K562 (cell line): ENCODE results near the gene SHROOM3. TPM values are rescaled to one million over a fixed set of nuclear protein-coding genes. Genes with fewer than 3 reads are reported as not detected.

Experiments used
- ZNF174 ChIP-seq: fragments of 250-450 bp; sonication (Bioruptor Pico); IDR thresholded peaks from 2 replicates; pipeline ENCODE4 v1.4.0; 2020; ENCODE audit warnings: mild to moderate bottlenecking
- ZNF561 ChIP-seq: fragments of 450-650 bp; formaldehyde crosslinking; conservative IDR thresholded peaks from 2 replicates; pipeline ENCODE4 v1.4.0; 2020; ENCODE audit warnings: mild to moderate bottlenecking, moderate library complexity
- polyA plus RNA-seq, 8 experiments: library from polyadenylated mRNA; depleted of rRNA in 4 of 8; stranded (reverse) in 5 of 8; unstranded in 3 of 8; fragments of >200 nt; fragmentation: Nextera tagmentation in 2 of 8; fragmentation: Illumina TruSeq in 1 of 8; extraction: Ambion mirVana in 2 of 8; extraction: Trizol in 1 of 8; gene quantifications; 2 replicates each; pipeline versions ENCODE4 v1.2.1 to v1.2.3, GENCODE V29; 2011 to 2014; ENCODE audit warnings: inconsistent platforms in 1 of 8, missing spikeins in 1 of 8
- total RNA-seq, 7 experiments: library from RNA; depleted of rRNA in 6 of 7; stranded (reverse); fragments of >200 nt in 6 of 7; fragmentation: Illumina TruSeq in 2 of 7; extraction: Trizol in 2 of 7; gene quantifications; 2 replicates each; pipeline versions ENCODE4 v1.2.1 to v1.2.3, GENCODE V29; 2011 to 2021; ENCODE audit warnings: low replicate concordance in 1 of 7
- TF ChIP-seq, protein P1 (sequence below): fragments of 200-600 bp; sonication (generic); IDR thresholded peaks from one replicate; pipeline ENCODE4 v1.6.1; 2012; ENCODE audit warnings: mild to moderate bottlenecking, low read depth, low read length, inconsistent platforms

Gene SHROOM3
- total and polyA plus RNA-seq, 9 of the 15 experiments (the other 6 are each of a cell fraction or from before 2014, with no cell fraction given), result 0.01 to 0.07 TPM; not detected in 7

DNA sequence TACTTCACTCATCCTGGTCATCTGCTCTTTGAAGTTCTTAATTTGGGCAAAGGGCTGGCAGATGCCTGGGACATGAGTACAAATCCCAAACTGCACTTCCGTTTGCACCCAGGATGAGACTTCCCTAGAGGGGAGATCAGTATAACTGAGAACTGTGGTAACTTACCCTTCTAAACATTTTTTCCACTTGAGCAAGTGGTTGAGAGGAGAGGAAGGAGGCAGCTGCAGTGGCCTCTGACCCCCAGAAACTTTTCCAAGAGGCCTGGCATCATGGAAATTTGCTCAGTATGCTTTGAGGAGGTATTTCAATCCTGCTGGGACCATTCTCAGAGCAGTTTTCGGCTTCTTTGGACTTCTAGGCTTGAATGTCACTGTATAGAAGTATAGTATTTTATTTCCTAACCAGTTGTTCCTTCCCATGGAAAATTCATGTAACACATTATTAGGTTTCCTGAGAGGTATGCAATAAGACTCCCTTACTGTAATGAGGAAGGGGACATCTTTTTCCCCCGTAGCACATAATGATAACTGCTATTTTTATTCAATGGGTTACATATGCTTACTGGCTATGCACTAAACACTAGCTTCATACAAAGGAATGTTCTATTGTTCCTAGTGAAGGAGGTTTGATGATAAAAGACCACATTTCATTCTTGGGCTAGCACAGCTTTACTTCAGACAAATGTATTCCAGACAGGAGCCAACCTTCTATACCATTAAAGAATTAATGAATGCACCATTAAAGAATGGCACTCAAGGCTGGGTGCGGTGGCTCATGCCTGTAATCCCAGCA lies 129.3 kb downstream of the SHROOM3 start (continued):
- TF ChIP-seq, protein P1, sequence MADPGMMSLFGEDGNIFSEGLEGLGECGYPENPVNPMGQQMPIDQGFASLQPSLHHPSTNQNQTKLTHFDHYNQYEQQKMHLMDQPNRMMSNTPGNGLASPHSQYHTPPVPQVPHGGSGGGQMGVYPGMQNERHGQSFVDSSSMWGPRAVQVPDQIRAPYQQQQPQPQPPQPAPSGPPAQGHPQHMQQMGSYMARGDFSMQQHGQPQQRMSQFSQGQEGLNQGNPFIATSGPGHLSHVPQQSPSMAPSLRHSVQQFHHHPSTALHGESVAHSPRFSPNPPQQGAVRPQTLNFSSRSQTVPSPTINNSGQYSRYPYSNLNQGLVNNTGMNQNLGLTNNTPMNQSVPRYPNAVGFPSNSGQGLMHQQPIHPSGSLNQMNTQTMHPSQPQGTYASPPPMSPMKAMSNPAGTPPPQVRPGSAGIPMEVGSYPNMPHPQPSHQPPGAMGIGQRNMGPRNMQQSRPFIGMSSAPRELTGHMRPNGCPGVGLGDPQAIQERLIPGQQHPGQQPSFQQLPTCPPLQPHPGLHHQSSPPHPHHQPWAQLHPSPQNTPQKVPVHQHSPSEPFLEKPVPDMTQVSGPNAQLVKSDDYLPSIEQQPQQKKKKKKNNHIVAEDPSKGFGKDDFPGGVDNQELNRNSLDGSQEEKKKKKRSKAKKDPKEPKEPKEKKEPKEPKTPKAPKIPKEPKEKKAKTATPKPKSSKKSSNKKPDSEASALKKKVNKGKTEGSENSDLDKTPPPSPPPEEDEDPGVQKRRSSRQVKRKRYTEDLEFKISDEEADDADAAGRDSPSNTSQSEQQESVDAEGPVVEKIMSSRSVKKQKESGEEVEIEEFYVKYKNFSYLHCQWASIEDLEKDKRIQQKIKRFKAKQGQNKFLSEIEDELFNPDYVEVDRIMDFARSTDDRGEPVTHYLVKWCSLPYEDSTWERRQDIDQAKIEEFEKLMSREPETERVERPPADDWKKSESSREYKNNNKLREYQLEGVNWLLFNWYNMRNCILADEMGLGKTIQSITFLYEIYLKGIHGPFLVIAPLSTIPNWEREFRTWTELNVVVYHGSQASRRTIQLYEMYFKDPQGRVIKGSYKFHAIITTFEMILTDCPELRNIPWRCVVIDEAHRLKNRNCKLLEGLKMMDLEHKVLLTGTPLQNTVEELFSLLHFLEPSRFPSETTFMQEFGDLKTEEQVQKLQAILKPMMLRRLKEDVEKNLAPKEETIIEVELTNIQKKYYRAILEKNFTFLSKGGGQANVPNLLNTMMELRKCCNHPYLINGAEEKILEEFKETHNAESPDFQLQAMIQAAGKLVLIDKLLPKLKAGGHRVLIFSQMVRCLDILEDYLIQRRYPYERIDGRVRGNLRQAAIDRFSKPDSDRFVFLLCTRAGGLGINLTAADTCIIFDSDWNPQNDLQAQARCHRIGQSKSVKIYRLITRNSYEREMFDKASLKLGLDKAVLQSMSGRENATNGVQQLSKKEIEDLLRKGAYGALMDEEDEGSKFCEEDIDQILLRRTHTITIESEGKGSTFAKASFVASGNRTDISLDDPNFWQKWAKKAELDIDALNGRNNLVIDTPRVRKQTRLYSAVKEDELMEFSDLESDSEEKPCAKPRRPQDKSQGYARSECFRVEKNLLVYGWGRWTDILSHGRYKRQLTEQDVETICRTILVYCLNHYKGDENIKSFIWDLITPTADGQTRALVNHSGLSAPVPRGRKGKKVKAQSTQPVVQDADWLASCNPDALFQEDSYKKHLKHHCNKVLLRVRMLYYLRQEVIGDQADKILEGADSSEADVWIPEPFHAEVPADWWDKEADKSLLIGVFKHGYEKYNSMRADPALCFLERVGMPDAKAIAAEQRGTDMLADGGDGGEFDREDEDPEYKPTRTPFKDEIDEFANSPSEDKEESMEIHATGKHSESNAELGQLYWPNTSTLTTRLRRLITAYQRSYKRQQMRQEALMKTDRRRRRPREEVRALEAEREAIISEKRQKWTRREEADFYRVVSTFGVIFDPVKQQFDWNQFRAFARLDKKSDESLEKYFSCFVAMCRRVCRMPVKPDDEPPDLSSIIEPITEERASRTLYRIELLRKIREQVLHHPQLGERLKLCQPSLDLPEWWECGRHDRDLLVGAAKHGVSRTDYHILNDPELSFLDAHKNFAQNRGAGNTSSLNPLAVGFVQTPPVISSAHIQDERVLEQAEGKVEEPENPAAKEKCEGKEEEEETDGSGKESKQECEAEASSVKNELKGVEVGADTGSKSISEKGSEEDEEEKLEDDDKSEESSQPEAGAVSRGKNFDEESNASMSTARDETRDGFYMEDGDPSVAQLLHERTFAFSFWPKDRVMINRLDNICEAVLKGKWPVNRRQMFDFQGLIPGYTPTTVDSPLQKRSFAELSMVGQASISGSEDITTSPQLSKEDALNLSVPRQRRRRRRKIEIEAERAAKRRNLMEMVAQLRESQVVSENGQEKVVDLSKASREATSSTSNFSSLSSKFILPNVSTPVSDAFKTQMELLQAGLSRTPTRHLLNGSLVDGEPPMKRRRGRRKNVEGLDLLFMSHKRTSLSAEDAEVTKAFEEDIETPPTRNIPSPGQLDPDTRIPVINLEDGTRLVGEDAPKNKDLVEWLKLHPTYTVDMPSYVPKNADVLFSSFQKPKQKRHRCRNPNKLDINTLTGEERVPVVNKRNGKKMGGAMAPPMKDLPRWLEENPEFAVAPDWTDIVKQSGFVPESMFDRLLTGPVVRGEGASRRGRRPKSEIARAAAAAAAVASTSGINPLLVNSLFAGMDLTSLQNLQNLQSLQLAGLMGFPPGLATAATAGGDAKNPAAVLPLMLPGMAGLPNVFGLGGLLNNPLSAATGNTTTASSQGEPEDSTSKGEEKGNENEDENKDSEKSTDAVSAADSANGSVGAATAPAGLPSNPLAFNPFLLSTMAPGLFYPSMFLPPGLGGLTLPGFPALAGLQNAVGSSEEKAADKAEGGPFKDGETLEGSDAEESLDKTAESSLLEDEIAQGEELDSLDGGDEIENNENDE, result no peak
- TF ChIP-seq ZNF561 (CRISPR knock-in tag) (no peak), ZNF174 (CRISPR knock-in tag) (no peak)
- TF ChIP-seq, all 486 proteins: peak for 0
